ENCODE results near the gene CERT1. TPM values are rescaled to one million over a fixed set of nuclear protein-coding genes. Genes with fewer than 3 reads are reported as not detected.

Gene CERT1
- polyA plus RNA-seq, 3 donors = 16.6 to 50.5 (median 45.9) TPM

DNA sequence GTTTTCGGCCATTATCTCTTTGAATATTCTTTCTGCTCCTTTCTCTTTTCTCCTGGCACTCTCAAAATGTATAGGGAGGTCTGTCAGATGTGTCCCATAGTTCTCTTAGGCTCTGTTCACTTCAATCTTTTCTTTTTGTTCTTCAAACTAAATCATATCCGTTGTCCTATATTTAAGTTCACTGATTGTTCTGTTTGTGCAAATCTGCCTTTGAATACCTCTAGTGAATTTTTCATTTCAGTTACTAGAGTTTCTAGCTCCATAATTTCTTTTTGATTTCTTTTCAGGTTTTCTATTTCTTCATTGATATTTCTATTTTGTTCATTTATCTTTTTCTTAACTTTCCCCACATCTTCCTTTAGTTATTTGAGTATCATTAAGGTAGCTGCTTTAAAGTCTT lies 65.4 kb downstream of the CERT1 start:
- WGBS (ENCODE audit: insufficient coverage) = no CpG with 5 or more reads among the region's 2 CpGs
- Histone ChIP-seq H3K9ac (ENCODE audit: insufficient read depth, low read length, poor library complexity, severe bottlenecking) (no peak overlapping the region), H3K27me3 (ENCODE audit: control insufficient read depth in 2 of 2, insufficient read depth in 2 of 2, low read length in 2 of 2) (no peaks in the 10 kb centered on the region), H3K4me2 (replicated peaks; ENCODE audit: extremely low read depth, low read length, poor library complexity, severe bottlenecking) (no peak overlapping the region), H3K27ac (ENCODE audit: low read depth in 1 of 2, low read length in 2 of 2) (no peak overlapping the region), H4K20me1 (ENCODE audit: insufficient read depth, low read length) (peaks cover 53% of the 10 kb centered on the region), H3K4me3 (replicated peaks in 1 of 3; ENCODE audit: low read depth in 2 of 3, low read length in 3 of 3) (no peak overlapping the region), H3K9me3 (replicated peaks in 1 of 2; ENCODE audit: control insufficient read depth in 1 of 2, insufficient read depth in 1 of 2, low read length in 2 of 2) (peaks cover 18 to 19% of the 10 kb centered on the region in 2 donors), H3K4me1 (ENCODE audit: control insufficient read depth in 1 of 2, insufficient read depth in 2 of 2, low read length in 2 of 2) (no peaks in the 10 kb centered on the region), H3K36me3 (replicated peaks in 1 of 2; ENCODE audit: control insufficient read depth in 1 of 2, insufficient read depth in 2 of 2, low read length in 2 of 2) (peaks cover 3 to 48% of the 10 kb centered on the region in 2 donors), H2AFZ (ENCODE audit: insufficient read depth, low read depth, low read length, poor library complexity, severe bottlenecking) (no peak overlapping the region), H3K79me2 (ENCODE audit: insufficient read depth, low read length) (peaks cover 43% of the 10 kb centered on the region)
- Mint-ChIP-seq H3K36me3 (peaks cover 38 to 41% of the 10 kb centered on the region in 2 donors), H3K27me3 (ENCODE audit: low read depth in 3 of 3) (peaks cover 0 to 2% (median 0%) of the 10 kb centered on the region in 3 donors), H3K9me3 (peaks cover 18 to 36% (median 22%) of the 10 kb centered on the region in 7 donors), H3K27ac (no peak overlapping the region), H3K4me3 (no peak overlapping the region), H3K4me1 (no peaks in the 10 kb centered on the region)
- intact Hi-C loops (cut with micrococcal nuclease) = no loop called here
- TF ChIP-seq, protein P1, sequence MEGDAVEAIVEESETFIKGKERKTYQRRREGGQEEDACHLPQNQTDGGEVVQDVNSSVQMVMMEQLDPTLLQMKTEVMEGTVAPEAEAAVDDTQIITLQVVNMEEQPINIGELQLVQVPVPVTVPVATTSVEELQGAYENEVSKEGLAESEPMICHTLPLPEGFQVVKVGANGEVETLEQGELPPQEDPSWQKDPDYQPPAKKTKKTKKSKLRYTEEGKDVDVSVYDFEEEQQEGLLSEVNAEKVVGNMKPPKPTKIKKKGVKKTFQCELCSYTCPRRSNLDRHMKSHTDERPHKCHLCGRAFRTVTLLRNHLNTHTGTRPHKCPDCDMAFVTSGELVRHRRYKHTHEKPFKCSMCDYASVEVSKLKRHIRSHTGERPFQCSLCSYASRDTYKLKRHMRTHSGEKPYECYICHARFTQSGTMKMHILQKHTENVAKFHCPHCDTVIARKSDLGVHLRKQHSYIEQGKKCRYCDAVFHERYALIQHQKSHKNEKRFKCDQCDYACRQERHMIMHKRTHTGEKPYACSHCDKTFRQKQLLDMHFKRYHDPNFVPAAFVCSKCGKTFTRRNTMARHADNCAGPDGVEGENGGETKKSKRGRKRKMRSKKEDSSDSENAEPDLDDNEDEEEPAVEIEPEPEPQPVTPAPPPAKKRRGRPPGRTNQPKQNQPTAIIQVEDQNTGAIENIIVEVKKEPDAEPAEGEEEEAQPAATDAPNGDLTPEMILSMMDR (IDR thresholded peaks at IDR 0.05) = no peak
- no peak for DNase-seq

DNA sequence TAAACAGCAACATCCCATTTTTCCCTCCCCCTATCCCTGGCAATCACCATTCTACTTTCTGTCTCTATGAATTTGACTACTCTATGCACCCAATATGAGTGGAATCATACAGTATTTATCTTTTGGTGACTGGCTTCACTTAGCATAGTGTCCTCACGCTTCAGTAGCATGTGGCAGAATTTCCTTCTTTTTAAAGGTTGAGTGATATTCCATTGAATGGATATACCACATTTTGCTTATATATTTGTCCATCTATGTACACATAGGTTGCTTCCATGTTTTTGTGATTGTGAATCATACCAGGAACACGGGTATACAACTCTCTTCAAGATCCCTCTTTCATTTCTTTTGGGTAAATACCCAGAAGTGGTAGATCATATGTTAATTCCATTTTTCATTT lies 69.9 kb downstream of the CERT1 start:
- H2AFZ ChIP-seq (ENCODE audit: insufficient read depth, low read depth, low read length, poor library complexity, severe bottlenecking) = no peak overlapping the region
- H3K9me3 ChIP-seq (replicated peaks in 1 of 2; ENCODE audit: control insufficient read depth in 1 of 2, insufficient read depth in 1 of 2, low read length in 2 of 2) = peaks cover 9 to 13% of the 10 kb centered on the region in 2 donors
- H3K27me3 ChIP-seq (ENCODE audit: control insufficient read depth in 2 of 2, insufficient read depth in 2 of 2, low read length in 2 of 2) = no peaks in the 10 kb centered on the region
- H3K27ac Mint-ChIP-seq = no peak overlapping the region
- no peak for DNase-seq
- no peak overlapping the region for H3K4me2 ChIP-seq (replicated peaks; ENCODE audit: extremely low read depth, low read length, poor library complexity, severe bottlenecking)
- H3K27ac ChIP-seq (ENCODE audit: low read depth in 1 of 2, low read length in 2 of 2) = no peak overlapping the region
- H3K79me2 ChIP-seq (ENCODE audit: insufficient read depth, low read length) = peaks cover 26% of the 10 kb centered on the region
- H3K36me3 Mint-ChIP-seq = peaks cover 16 to 23% of the 10 kb centered on the region in 2 donors
- H3K9ac ChIP-seq (ENCODE audit: insufficient read depth, low read length, poor library complexity, severe bottlenecking) = no peak overlapping the region
- peaks cover 9 to 15% (median 13%) of the 10 kb centered on the region in 7 donors for H3K9me3 Mint-ChIP-seq
- H3K4me3 Mint-ChIP-seq = no peak overlapping the region
- peaks cover 0 to 12% of the 10 kb centered on the region in 2 donors for H3K4me1 ChIP-seq (ENCODE audit: control insufficient read depth in 1 of 2, insufficient read depth in 2 of 2, low read length in 2 of 2)
- H3K4me1 Mint-ChIP-seq = peaks cover 16% of the 10 kb centered on the region
- no peaks in the 10 kb centered on the region for H3K27me3 Mint-ChIP-seq (ENCODE audit: low read depth in 3 of 3)
- WGBS (ENCODE audit: insufficient coverage) = no CpG with 5 or more reads among the region's 2 CpGs
- H3K36me3 ChIP-seq (replicated peaks in 1 of 2; ENCODE audit: control insufficient read depth in 1 of 2, insufficient read depth in 2 of 2, low read length in 2 of 2) = peaks cover 0 to 12% of the 10 kb centered on the region in 2 donors
- intact Hi-C loops (cut with micrococcal nuclease) = no loop called here
- TF ChIP-seq, protein P1 (IDR thresholded peaks at IDR 0.05) = no peak
- peaks cover 72% of the 10 kb centered on the region for H4K20me1 ChIP-seq (ENCODE audit: insufficient read depth, low read length)
- no peak overlapping the region for H3K4me3 ChIP-seq (replicated peaks in 1 of 3; ENCODE audit: low read depth in 2 of 3, low read length in 3 of 3)
